Activated CD4-positive, alpha-beta T cell treated with anti-CD3 and anti-CD28 coated beads for 1 hour (primary cell): ENCODE results near the gene HCFC1.

ENCODE experiments used
- DNase-seq: peaks from one replicate; pipeline ENCODE4 v3.0.0-alpha.2; 2020

The HCFC1 gene

GRCh38 chrX:153900831-153901752 is 70.5 kb downstream of the HCFC1 start:
- DNase-seq: peak; percentile 35

- DNase-seq: no peak
These were observed 73.7 kb downstream of the HCFC1 start for GRCh38 chrX:153897899-153898298.
